Stromal cell of bone marrow (primary cell): ENCODE measurements around the gene MAML3.

Experiments used
- DNase-seq: peaks from one replicate; pipeline ENCODE4 v3.0.0-alpha.2; 2012; ENCODE audit warnings: low read depth

Gene MAML3

GRCh38 chr4:140099983-140100382 lies 54.0 kb downstream of the MAML3 start:
- no peak for DNase-seq

- no peak for DNase-seq
Measured at GRCh38 chr4:140098455-140099160, 55.4 kb downstream of the MAML3 start.

- DNase-seq = no peak
Measured at GRCh38 chr4:140097572-140097971, 56.4 kb downstream of the MAML3 start.

- DNase-seq = no peak
Measured at GRCh38 chr4:140096921-140097320, 57.1 kb downstream of the MAML3 start.

GRCh38 chr4:140096483-140096861 lies 57.5 kb downstream of the MAML3 start:
- no peak for DNase-seq

- peak; percentile 31 for DNase-seq
Measured at GRCh38 chr4:140095694-140096482, 58.1 kb downstream of the MAML3 start.

- no peak for DNase-seq
Measured at GRCh38 chr4:140094438-140095420, 59.3 kb downstream of the MAML3 start.

- DNase-seq = no peak
Measured at GRCh38 chr4:140092094-140092851, 61.7 kb downstream of the MAML3 start.

- no peak for DNase-seq
Measured at GRCh38 chr4:140091305-140091704, 62.7 kb downstream of the MAML3 start.

- no peak for DNase-seq
Measured at GRCh38 chr4:140090215-140090731, 63.7 kb downstream of the MAML3 start.

- DNase-seq = no peak
Measured at GRCh38 chr4:140089216-140089615, 64.8 kb downstream of the MAML3 start.

GRCh38 chr4:140088323-140088967 lies 65.5 kb downstream of the MAML3 start:
- DNase-seq = no peak

GRCh38 chr4:140085881-140086280 lies 68.1 kb downstream of the MAML3 start:
- no peak for DNase-seq

- no peak for DNase-seq
Measured at GRCh38 chr4:140085062-140085622, 68.8 kb downstream of the MAML3 start.

- DNase-seq = no peak
Measured at GRCh38 chr4:140084385-140084784, 69.6 kb downstream of the MAML3 start.

GRCh38 chr4:140082391-140082755 lies 71.6 kb downstream of the MAML3 start:
- no peak for DNase-seq

GRCh38 chr4:140081641-140082390 lies 72.2 kb downstream of the MAML3 start:
- DNase-seq = no peak

GRCh38 chr4:140080883-140081282 lies 73.1 kb downstream of the MAML3 start:
- DNase-seq = no peak

- DNase-seq = peak; percentile 58
Measured at GRCh38 chr4:140078366-140078765, 75.6 kb downstream of the MAML3 start.

GRCh38 chr4:140076307-140076706 lies 77.7 kb downstream of the MAML3 start:
- DNase-seq = no peak
